Measurements from ENCODE around the gene BRIP1.

BRIP1 gene

GRCh38 chr17:61818225-61818624 lies 45.1 kb downstream of the BRIP1 start:
- Histone ChIP-seq H3K27ac (no peak overlapping the region), H3K4me3 (no peak overlapping the region), H3K9me3 (peaks cover 18% of the 10 kb centered on the region), H3K4me2 (no peak overlapping the region), H4K20me1 (no peaks in the 10 kb centered on the region), H3K4me1 (no peaks in the 10 kb centered on the region), H3K9ac (no peak overlapping the region), H3K27me3 (no peaks in the 10 kb centered on the region), H3K36me3 (peaks cover 45% of the 10 kb centered on the region)
- no peak for TF ChIP-seq Cebpa-rat (IDR thresholded peaks at IDR 0.05)

GRCh38 chr17:61817452-61817851 lies 45.9 kb downstream of the BRIP1 start:
- no peak overlapping the region for H3K9ac ChIP-seq
- H3K9me3 ChIP-seq: peaks cover 18% of the 10 kb centered on the region
- H3K4me1 ChIP-seq: no peaks in the 10 kb centered on the region
- TF ChIP-seq Cebpa-rat (IDR thresholded peaks at IDR 0.05): no peak
- no peaks in the 10 kb centered on the region for H3K27me3 ChIP-seq
- H4K20me1 ChIP-seq: no peaks in the 10 kb centered on the region
- H3K4me3 ChIP-seq: no peak overlapping the region
- no peak overlapping the region for H3K27ac ChIP-seq
- H3K4me2 ChIP-seq: no peak overlapping the region
- peaks cover 40% of the 10 kb centered on the region for H3K36me3 ChIP-seq

- TF ChIP-seq Cebpa-rat (IDR thresholded peaks at IDR 0.05): no peak
- H3K27me3 ChIP-seq: no peaks in the 10 kb centered on the region
- no peak overlapping the region for H3K9ac ChIP-seq
- no peak overlapping the region for H3K4me3 ChIP-seq
- H3K4me1 ChIP-seq: no peaks in the 10 kb centered on the region
- no peaks in the 10 kb centered on the region for H4K20me1 ChIP-seq
- no peak overlapping the region for H3K27ac ChIP-seq
- no peak overlapping the region for H3K4me2 ChIP-seq
- peaks cover 13% of the 10 kb centered on the region for H3K9me3 ChIP-seq
- H3K36me3 ChIP-seq: peaks cover 37% of the 10 kb centered on the region
Measured at GRCh38 chr17:61816538-61816937, 46.8 kb downstream of the BRIP1 start.

GRCh38 chr17:61815863-61816503 lies 47.3 kb downstream of the BRIP1 start:
- Histone ChIP-seq H4K20me1 (no peaks in the 10 kb centered on the region), H3K9me3 (peaks cover 8% of the 10 kb centered on the region), H3K27me3 (no peaks in the 10 kb centered on the region), H3K4me1 (no peaks in the 10 kb centered on the region), H3K36me3 (peaks cover 37% of the 10 kb centered on the region), H3K4me3 (no peak overlapping the region), H3K4me2 (no peak overlapping the region), H3K9ac (no peak overlapping the region), H3K27ac (no peak overlapping the region)
- no peak for TF ChIP-seq Cebpa-rat (IDR thresholded peaks at IDR 0.05)

GRCh38 chr17:61814485-61814884 lies 48.8 kb downstream of the BRIP1 start:
- TF ChIP-seq Cebpa-rat (IDR thresholded peaks at IDR 0.05): no peak
- H3K27me3 ChIP-seq: no peaks in the 10 kb centered on the region
- H3K9me3 ChIP-seq: no peaks in the 10 kb centered on the region
- no peaks in the 10 kb centered on the region for H3K4me1 ChIP-seq
- peaks cover 26% of the 10 kb centered on the region for H3K36me3 ChIP-seq
- no peaks in the 10 kb centered on the region for H4K20me1 ChIP-seq
- no peak overlapping the region for H3K9ac ChIP-seq
- H3K4me2 ChIP-seq: no peak overlapping the region
- no peak overlapping the region for H3K4me3 ChIP-seq
- H3K27ac ChIP-seq: no peak overlapping the region

- no peaks in the 10 kb centered on the region for H3K27me3 ChIP-seq
- H3K27ac ChIP-seq: no peak overlapping the region
- no peaks in the 10 kb centered on the region for H3K9me3 ChIP-seq
- no peak overlapping the region for H3K9ac ChIP-seq
- TF ChIP-seq Cebpa-rat (IDR thresholded peaks at IDR 0.05): no peak
- H3K36me3 ChIP-seq: peaks cover 21% of the 10 kb centered on the region
- H4K20me1 ChIP-seq: no peaks in the 10 kb centered on the region
- H3K4me2 ChIP-seq: no peak overlapping the region
- no peak overlapping the region for H3K4me3 ChIP-seq
- no peaks in the 10 kb centered on the region for H3K4me1 ChIP-seq
Measured at GRCh38 chr17:61813211-61813610, 50.1 kb downstream of the BRIP1 start.

GRCh38 chr17:61812747-61813146 lies 50.6 kb downstream of the BRIP1 start:
- H3K27me3 ChIP-seq: no peaks in the 10 kb centered on the region
- no peak for TF ChIP-seq Cebpa-rat (IDR thresholded peaks at IDR 0.05)
- no peak overlapping the region for H3K4me2 ChIP-seq
- H3K9ac ChIP-seq: no peak overlapping the region
- no peaks in the 10 kb centered on the region for H3K4me1 ChIP-seq
- peaks cover 21% of the 10 kb centered on the region for H3K36me3 ChIP-seq
- H3K4me3 ChIP-seq: no peak overlapping the region
- no peaks in the 10 kb centered on the region for H3K9me3 ChIP-seq
- no peaks in the 10 kb centered on the region for H4K20me1 ChIP-seq
- H3K27ac ChIP-seq: no peak overlapping the region

- Histone ChIP-seq H3K4me3 (no peak overlapping the region), H3K9me3 (no peaks in the 10 kb centered on the region), H3K9ac (no peak overlapping the region), H3K4me2 (no peak overlapping the region), H3K36me3 (peaks cover 14% of the 10 kb centered on the region), H3K27me3 (no peaks in the 10 kb centered on the region), H4K20me1 (no peaks in the 10 kb centered on the region), H3K4me1 (no peaks in the 10 kb centered on the region), H3K27ac (no peak overlapping the region)
- no peak; the same call in 1 of the 2 replicates for TF ChIP-seq Cebpa-rat (IDR thresholded peaks at IDR 0.05)
Measured at GRCh38 chr17:61809816-61810392, 53.4 kb downstream of the BRIP1 start.

GRCh38 chr17:61808442-61808841 lies 54.9 kb downstream of the BRIP1 start:
- no peak overlapping the region for H3K4me3 ChIP-seq
- H3K9me3 ChIP-seq: no peaks in the 10 kb centered on the region
- no peaks in the 10 kb centered on the region for H3K27me3 ChIP-seq
- no peaks in the 10 kb centered on the region for H3K4me1 ChIP-seq
- peaks cover 14% of the 10 kb centered on the region for H3K36me3 ChIP-seq
- no peaks in the 10 kb centered on the region for H4K20me1 ChIP-seq
- no peak overlapping the region for H3K9ac ChIP-seq
- TF ChIP-seq Cebpa-rat (IDR thresholded peaks at IDR 0.05): no peak
- no peak overlapping the region for H3K4me2 ChIP-seq
- H3K27ac ChIP-seq: no peak overlapping the region

GRCh38 chr17:61806936-61807335 lies 56.4 kb downstream of the BRIP1 start:
- H3K27me3 ChIP-seq: no peaks in the 10 kb centered on the region
- no peaks in the 10 kb centered on the region for H4K20me1 ChIP-seq
- no peak overlapping the region for H3K4me2 ChIP-seq
- H3K9me3 ChIP-seq: no peaks in the 10 kb centered on the region
- no peaks in the 10 kb centered on the region for H3K4me1 ChIP-seq
- no peak for TF ChIP-seq Cebpa-rat (IDR thresholded peaks at IDR 0.05)
- H3K9ac ChIP-seq: no peak overlapping the region
- H3K36me3 ChIP-seq: peaks cover 21% of the 10 kb centered on the region
- H3K4me3 ChIP-seq: no peak overlapping the region
- H3K27ac ChIP-seq: no peak overlapping the region

Measured in BLaER1 (cell line).